HepG2 (cell line): ENCODE results near the gene XKR7. TPM values are rescaled to one million over a fixed set of nuclear protein-coding genes. Genes with fewer than 3 reads are reported as not detected.

Experiments
- HNF1B ChIP-seq: sonication (generic); formaldehyde crosslinking; IDR thresholded peaks from 2 replicates; pipeline ENCODE4 v1.5.1; 2020; ENCODE audit warnings: mild to moderate bottlenecking, moderate library complexity, missing genetic modification reagents
- MAX ChIP-seq: IDR thresholded peaks from 2 replicates; pipeline ENCODE4 v1.6.1; 2012; ENCODE audit warnings: inconsistent platforms
- SNAPC4 ChIP-seq: sonication (generic); formaldehyde crosslinking; IDR thresholded peaks from 2 replicates; pipeline ENCODE4 v1.4.0; 2020; ENCODE audit warnings: mild to moderate bottlenecking, missing genetic modification reagents
- TEAD2 ChIP-seq: sonication (generic); formaldehyde crosslinking; IDR thresholded peaks from 2 replicates; pipeline ENCODE4 v1.9.0; 2021; ENCODE audit warnings: missing genetic modification reagents
- ZNF20 ChIP-seq: sonication (generic); formaldehyde crosslinking; IDR thresholded peaks from 2 replicates; pipeline ENCODE4 v1.4.0; 2020; ENCODE audit warnings: mild to moderate bottlenecking, moderate library complexity, missing genetic modification reagents
- ZNF326 ChIP-seq: sonication (generic); formaldehyde crosslinking; IDR thresholded peaks from 2 replicates; pipeline ENCODE4 v1.4.0; 2020; ENCODE audit warnings: missing genetic modification reagents, borderline replicate concordance
- ZNF33A ChIP-seq: sonication (generic); formaldehyde crosslinking; IDR thresholded peaks from 2 replicates; pipeline ENCODE4 v1.5.1; 2020; ENCODE audit warnings: missing genetic modification reagents, mild to moderate bottlenecking, moderate library complexity, borderline replicate concordance
- ZNF362 ChIP-seq: sonication (generic); formaldehyde crosslinking; IDR thresholded peaks from 2 replicates; pipeline ENCODE4 v1.4.0; 2020; ENCODE audit warnings: missing genetic modification reagents, mild to moderate bottlenecking, borderline replicate concordance
- ZNF407 ChIP-seq: sonication (generic); formaldehyde crosslinking; IDR thresholded peaks from one replicate; pipeline ENCODE4 v1.5.1; 2020; ENCODE audit warnings: mild to moderate bottlenecking, missing genetic modification reagents; ENCODE audit errors: not compliant biosample characterization
- ZNF850 ChIP-seq: sonication (generic); formaldehyde crosslinking; conservative IDR thresholded peaks from 2 replicates; pipeline ENCODE4 v1.9.0; 2021; ENCODE audit warnings: mild to moderate bottlenecking, missing genetic modification reagents
- polyA plus RNA-seq, 8 experiments: library from polyadenylated mRNA; depleted of rRNA in 3 of 8; stranded (reverse) in 7 of 8; unstranded in 1 of 8; fragments of >200 nt; fragmentation: Illumina TruSeq in 4 of 8; extraction: Trizol in 4 of 8; gene quantifications; 2 replicates each; pipeline versions ENCODE4 v1.2.1 to v1.2.3, GENCODE V29; 2011 to 2016; ENCODE audit warnings: low read depth in 4 of 8, missing spikeins in 1 of 8, mixed read lengths in 1 of 8; ENCODE audit not compliant: insufficient read depth in 1 of 8
- total RNA-seq, 5 experiments: library from RNA; depleted of rRNA; stranded (reverse); fragments of >200 nt; fragmentation: Illumina TruSeq; extraction: Trizol; gene quantifications; 2 replicates each; pipeline ENCODE4 v1.2.3, GENCODE V29; 2016; ENCODE audit warnings: low read depth in 1 of 5

Gene XKR7
- total and polyA plus RNA-seq, 2 of the 13 experiments (the other 11 are each of a cell fraction or from before 2014, with no cell fraction given) = not detected

- TF ChIP-seq ZNF407 (CRISPR knock-in tag) (peak; percentile 100), ZNF362 (CRISPR knock-in tag) (peak; percentile 98), ZNF20 (CRISPR knock-in tag) (peak; percentile 100), SNAPC4 (peak; percentile 99), MAX (peak; percentile 77), ZNF850 (CRISPR knock-in tag) (peak; percentile 100), HNF1B (CRISPR knock-in tag) (peak; percentile 100), TEAD2 (CRISPR knock-in tag) (peak; percentile 100), ZNF326 (CRISPR knock-in tag) (peak; percentile 100), ZNF33A (peak; percentile 100)
Measured at GRCh38 chr20:31968291-31969126, 558 bp downstream of the XKR7 start (continued).
